HepG2 (cell line): ENCODE measurements around the gene PLSCR4. TPM values are rescaled to one million over a fixed set of nuclear protein-coding genes. Genes with fewer than 3 reads are reported as not detected.

Experiments
- EP300 ChIP-seq, 3 experiments: sonication (generic) in 1 of 3; formaldehyde crosslinking in 1 of 3; IDR thresholded peaks; 2 replicates each; pipeline versions ENCODE4 v1.5.1 to v1.6.1; 2011 to 2020; ENCODE audit warnings: low read depth in 2 of 3, low read length in 2 of 3, borderline replicate concordance in 1 of 3, improper control_type of control experiment in 1 of 3, mild to moderate bottlenecking in 1 of 3, missing genetic modification reagents in 1 of 3, moderate library complexity in 1 of 3
- GATAD1 ChIP-seq: IDR thresholded peaks from 2 replicates; pipeline ENCODE4 v1.6.1; 2016; ENCODE audit warnings: missing genetic modification reagents, missing compliant biosample characterization
- GTF3A ChIP-seq: sonication (generic); formaldehyde crosslinking; conservative IDR thresholded peaks from 2 replicates; pipeline ENCODE4 v1.4.0; 2020; ENCODE audit warnings: mild to moderate bottlenecking, missing genetic modification reagents
- KAT2B ChIP-seq: fragments of 150-350 bp; IDR thresholded peaks from 2 replicates; pipeline ENCODE4 v1.6.1; 2014; ENCODE audit warnings: low read depth, low read length, borderline replicate concordance
- MYNN ChIP-seq: sonication (generic); formaldehyde crosslinking; IDR thresholded peaks from 2 replicates; pipeline ENCODE4 v1.4.0; 2020; ENCODE audit warnings: mild to moderate bottlenecking, low read depth, missing genetic modification reagents
- NR1H2 ChIP-seq: sonication (generic); formaldehyde crosslinking; IDR thresholded peaks from 2 replicates; pipeline ENCODE4 v1.8.1; 2022; ENCODE audit warnings: low read depth, missing genetic modification reagents, borderline replicate concordance
- PPARG ChIP-seq: conservative IDR thresholded peaks from 2 replicates; pipeline ENCODE4 v1.6.1; 2016; ENCODE audit warnings: missing biosample characterization, missing genetic modification reagents
- RFX3 ChIP-seq: IDR thresholded peaks from 2 replicates; pipeline ENCODE4 v1.6.1; 2016; ENCODE audit warnings: missing biosample characterization, missing genetic modification reagents
- SRSF1 ChIP-seq: fragments of 200-400 bp; formaldehyde crosslinking; optimal IDR thresholded peaks from 2 replicates; pipeline ENCODE3; 2017; ENCODE audit warnings: mild to moderate bottlenecking, low read depth, low read length, moderate library complexity
- SYNCRIP ChIP-seq: fragments of 200-400 bp; formaldehyde crosslinking; IDR thresholded peaks from 2 replicates; pipeline ENCODE4 v1.6.1; 2018; ENCODE audit warnings: mild to moderate bottlenecking, low read depth, low read length; ENCODE audit not compliant: insufficient read depth
- ZNF224 ChIP-seq: sonication (generic); formaldehyde crosslinking; IDR thresholded peaks from 2 replicates; pipeline ENCODE4 v1.5.0; 2020; ENCODE audit warnings: mild to moderate bottlenecking, missing genetic modification reagents
- ZNF282 ChIP-seq: fragments of 450-650 bp; IDR thresholded peaks from 2 replicates; pipeline ENCODE4 v1.6.1; 2018; ENCODE audit not compliant: partially characterized antibody
- ZNF382 ChIP-seq: sonication (generic); formaldehyde crosslinking; IDR thresholded peaks from 2 replicates; pipeline ENCODE4 v1.5.0; 2020; ENCODE audit warnings: missing genetic modification reagents, mild to moderate bottlenecking, borderline replicate concordance
- ZNF562 ChIP-seq: sonication (generic); formaldehyde crosslinking; IDR thresholded peaks from 2 replicates; pipeline ENCODE4 v1.8.0; 2022; ENCODE audit warnings: missing genetic modification reagents, borderline replicate concordance
- ZNF563 ChIP-seq: sonication (generic); formaldehyde crosslinking; IDR thresholded peaks from 2 replicates; pipeline ENCODE4 v1.8.0; 2022; ENCODE audit warnings: mild to moderate bottlenecking, moderate library complexity, missing genetic modification reagents
- ZNF589 ChIP-seq: sonication (generic); formaldehyde crosslinking; conservative IDR thresholded peaks from 2 replicates; pipeline ENCODE4 v1.8.0; 2022; ENCODE audit warnings: mild to moderate bottlenecking, moderate library complexity, missing genetic modification reagents
- ZNF773 ChIP-seq: sonication (generic); formaldehyde crosslinking; IDR thresholded peaks from 2 replicates; pipeline ENCODE4 v1.4.0; 2020; ENCODE audit warnings: missing genetic modification reagents, borderline replicate concordance
- ZNF883 ChIP-seq: sonication (generic); formaldehyde crosslinking; IDR thresholded peaks from 2 replicates; pipeline ENCODE4 v1.5.1; 2020; ENCODE audit warnings: mild to moderate bottlenecking, missing genetic modification reagents; ENCODE audit errors: not compliant biosample characterization
- polyA plus RNA-seq, 8 experiments: library from polyadenylated mRNA; depleted of rRNA in 3 of 8; stranded (reverse) in 7 of 8; unstranded in 1 of 8; fragments of >200 nt; fragmentation: Illumina TruSeq in 4 of 8; extraction: Trizol in 4 of 8; gene quantifications; 2 replicates each; pipeline versions ENCODE4 v1.2.1 to v1.2.3, GENCODE V29; 2011 to 2016; ENCODE audit warnings: low read depth in 4 of 8, missing spikeins in 1 of 8, mixed read lengths in 1 of 8; ENCODE audit not compliant: insufficient read depth in 1 of 8
- total RNA-seq, 5 experiments: library from RNA; depleted of rRNA; stranded (reverse); fragments of >200 nt; fragmentation: Illumina TruSeq; extraction: Trizol; gene quantifications; 2 replicates each; pipeline ENCODE4 v1.2.3, GENCODE V29; 2016; ENCODE audit warnings: low read depth in 1 of 5
- TF ChIP-seq, protein P1 (sequence below): sonication (generic); formaldehyde crosslinking; IDR thresholded peaks from 2 replicates; pipeline ENCODE4 v1.4.0; 2020; ENCODE audit warnings: missing genetic modification reagents
- TF ChIP-seq, protein P2 (sequence below): IDR thresholded peaks from 2 replicates; pipeline ENCODE4 v1.6.1; 2012; ENCODE audit warnings: low read length, improper control_type of control experiment
- TF ChIP-seq, protein P3 (sequence below): sonication (generic); formaldehyde crosslinking; IDR thresholded peaks from 2 replicates; pipeline ENCODE4 v1.4.0; 2020; ENCODE audit warnings: low read depth, missing genetic modification reagents

The PLSCR4 gene
- total and polyA plus RNA-seq, 2 of the 13 experiments (the other 11 are each of a cell fraction or from before 2014, with no cell fraction given), result 1.5 to 59.0 TPM

DNA sequence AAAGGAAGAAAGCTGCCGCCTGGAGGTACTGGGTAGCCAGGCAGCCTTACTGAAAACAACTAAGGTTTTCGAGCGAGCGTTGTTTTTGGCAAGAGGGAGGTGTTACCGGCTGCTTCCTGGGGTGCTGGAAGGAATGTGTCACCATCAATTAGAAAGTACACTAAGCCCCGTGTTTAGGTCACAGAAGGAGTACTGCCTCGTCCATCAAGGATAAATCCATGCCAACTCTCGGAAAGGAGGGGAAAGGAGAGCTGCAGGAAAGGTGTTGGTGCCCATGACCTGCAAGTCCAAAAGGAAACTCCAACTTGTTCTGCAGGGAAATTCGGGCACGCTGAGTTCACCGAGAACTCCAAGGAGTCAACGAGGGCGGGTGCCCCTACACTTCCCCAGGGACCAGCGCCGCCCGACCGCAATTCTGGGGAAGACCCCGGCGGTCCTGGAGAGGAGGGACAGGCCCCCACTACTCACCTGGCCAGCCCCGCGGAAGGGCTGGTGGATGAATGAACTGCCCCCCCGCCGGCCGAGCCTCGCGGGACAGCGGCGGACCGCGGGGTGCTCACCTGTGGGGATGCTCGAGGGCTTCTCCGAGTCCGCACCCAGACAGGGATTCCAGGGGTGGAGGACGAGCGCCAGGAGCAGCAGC lies 90.5 kb downstream of the PLSCR4 start (continued):
- TF ChIP-seq ZNF563 (no peak), KAT2B (no peak), EP300 (IDR thresholded peaks at IDR 0.05; ENCODE audit: low read depth in 2 of 2, low read length in 2 of 2) (no peak), EP300 (CRISPR knock-in tag; IDR thresholded peaks at IDR 0.05; ENCODE audit: borderline replicate concordance) (no peak), ZNF282 (no peak), GATAD1 (CRISPR knock-in tag) (no peak), ZNF224 (CRISPR knock-in tag) (no peak; the same call in 1 of the 2 replicates), RFX3 (no peak), ZNF589 (CRISPR knock-in tag) (peak; percentile 19; the same call in 1 of the 2 replicates), PPARG (no peak), ZNF562 (no peak), MYNN (CRISPR knock-in tag) (no peak), SRSF1 (no peak), GTF3A (CRISPR knock-in tag) (no peak), ZNF773 (CRISPR knock-in tag) (no peak), SYNCRIP (no peak), NR1H2 (CRISPR knock-in tag) (no peak), ZNF382 (CRISPR knock-in tag) (no peak), ZNF883 (CRISPR knock-in tag) (no peak)
- TF ChIP-seq, protein P1, sequence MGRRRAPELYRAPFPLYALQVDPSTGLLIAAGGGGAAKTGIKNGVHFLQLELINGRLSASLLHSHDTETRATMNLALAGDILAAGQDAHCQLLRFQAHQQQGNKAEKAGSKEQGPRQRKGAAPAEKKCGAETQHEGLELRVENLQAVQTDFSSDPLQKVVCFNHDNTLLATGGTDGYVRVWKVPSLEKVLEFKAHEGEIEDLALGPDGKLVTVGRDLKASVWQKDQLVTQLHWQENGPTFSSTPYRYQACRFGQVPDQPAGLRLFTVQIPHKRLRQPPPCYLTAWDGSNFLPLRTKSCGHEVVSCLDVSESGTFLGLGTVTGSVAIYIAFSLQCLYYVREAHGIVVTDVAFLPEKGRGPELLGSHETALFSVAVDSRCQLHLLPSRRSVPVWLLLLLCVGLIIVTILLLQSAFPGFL (CRISPR knock-in tag), result no peak
- TF ChIP-seq, protein P2, sequence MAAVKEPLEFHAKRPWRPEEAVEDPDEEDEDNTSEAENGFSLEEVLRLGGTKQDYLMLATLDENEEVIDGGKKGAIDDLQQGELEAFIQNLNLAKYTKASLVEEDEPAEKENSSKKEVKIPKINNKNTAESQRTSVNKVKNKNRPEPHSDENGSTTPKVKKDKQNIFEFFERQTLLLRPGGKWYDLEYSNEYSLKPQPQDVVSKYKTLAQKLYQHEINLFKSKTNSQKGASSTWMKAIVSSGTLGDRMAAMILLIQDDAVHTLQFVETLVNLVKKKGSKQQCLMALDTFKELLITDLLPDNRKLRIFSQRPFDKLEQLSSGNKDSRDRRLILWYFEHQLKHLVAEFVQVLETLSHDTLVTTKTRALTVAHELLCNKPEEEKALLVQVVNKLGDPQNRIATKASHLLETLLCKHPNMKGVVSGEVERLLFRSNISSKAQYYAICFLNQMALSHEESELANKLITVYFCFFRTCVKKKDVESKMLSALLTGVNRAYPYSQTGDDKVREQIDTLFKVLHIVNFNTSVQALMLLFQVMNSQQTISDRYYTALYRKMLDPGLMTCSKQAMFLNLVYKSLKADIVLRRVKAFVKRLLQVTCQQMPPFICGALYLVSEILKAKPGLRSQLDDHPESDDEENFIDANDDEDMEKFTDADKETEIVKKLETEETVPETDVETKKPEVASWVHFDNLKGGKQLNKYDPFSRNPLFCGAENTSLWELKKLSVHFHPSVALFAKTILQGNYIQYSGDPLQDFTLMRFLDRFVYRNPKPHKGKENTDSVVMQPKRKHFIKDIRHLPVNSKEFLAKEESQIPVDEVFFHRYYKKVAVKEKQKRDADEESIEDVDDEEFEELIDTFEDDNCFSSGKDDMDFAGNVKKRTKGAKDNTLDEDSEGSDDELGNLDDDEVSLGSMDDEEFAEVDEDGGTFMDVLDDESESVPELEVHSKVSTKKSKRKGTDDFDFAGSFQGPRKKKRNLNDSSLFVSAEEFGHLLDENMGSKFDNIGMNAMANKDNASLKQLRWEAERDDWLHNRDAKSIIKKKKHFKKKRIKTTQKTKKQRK, result no peak
- TF ChIP-seq, protein P3, sequence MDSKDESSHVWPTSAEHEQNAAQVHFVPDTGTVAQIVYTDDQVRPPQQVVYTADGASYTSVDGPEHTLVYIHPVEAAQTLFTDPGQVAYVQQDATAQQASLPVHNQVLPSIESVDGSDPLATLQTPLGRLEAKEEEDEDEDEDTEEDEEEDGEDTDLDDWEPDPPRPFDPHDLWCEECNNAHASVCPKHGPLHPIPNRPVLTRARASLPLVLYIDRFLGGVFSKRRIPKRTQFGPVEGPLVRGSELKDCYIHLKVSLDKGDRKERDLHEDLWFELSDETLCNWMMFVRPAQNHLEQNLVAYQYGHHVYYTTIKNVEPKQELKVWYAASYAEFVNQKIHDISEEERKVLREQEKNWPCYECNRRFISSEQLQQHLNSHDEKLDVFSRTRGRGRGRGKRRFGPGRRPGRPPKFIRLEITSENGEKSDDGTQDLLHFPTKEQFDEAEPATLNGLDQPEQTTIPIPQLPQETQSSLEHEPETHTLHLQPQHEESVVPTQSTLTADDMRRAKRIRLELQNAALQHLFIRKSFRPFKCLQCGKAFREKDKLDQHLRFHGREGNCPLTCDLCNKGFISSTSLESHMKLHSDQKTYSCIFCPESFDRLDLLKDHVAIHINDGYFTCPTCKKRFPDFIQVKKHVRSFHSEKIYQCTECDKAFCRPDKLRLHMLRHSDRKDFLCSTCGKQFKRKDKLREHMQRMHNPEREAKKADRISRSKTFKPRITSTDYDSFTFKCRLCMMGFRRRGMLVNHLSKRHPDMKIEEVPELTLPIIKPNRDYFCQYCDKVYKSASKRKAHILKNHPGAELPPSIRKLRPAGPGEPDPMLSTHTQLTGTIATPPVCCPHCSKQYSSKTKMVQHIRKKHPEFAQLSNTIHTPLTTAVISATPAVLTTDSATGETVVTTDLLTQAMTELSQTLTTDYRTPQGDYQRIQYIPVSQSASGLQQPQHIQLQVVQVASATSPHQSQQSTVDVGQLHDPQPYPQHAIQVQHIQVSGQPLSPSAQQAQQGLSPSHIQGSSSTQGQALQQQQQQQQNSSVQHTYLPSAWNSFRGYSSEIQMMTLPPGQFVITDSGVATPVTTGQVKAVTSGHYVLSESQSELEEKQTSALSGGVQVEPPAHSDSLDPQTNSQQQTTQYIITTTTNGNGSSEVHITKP (CRISPR knock-in tag), result no peak
